H1 (cell line): ENCODE results near the gene RPL19. TPM values are rescaled to one million over a fixed set of nuclear protein-coding genes. Genes with fewer than 3 reads are reported as not detected.

Source experiments
- HDAC2 ChIP-seq, 2 experiments: fragments of 300-600 bp in 1 of 2; sonication (generic) in 1 of 2; IDR thresholded peaks; 2 replicates each; pipeline ENCODE4 v1.6.1; 2011 to 2012; ENCODE audit warnings: low read depth in 2 of 2, low read length in 2 of 2, mild to moderate bottlenecking in 2 of 2, moderate library complexity in 2 of 2, borderline replicate concordance in 1 of 2, inconsistent platforms in 1 of 2
- KDM1A ChIP-seq: fragments of 200-600, 300-600 bp; sonication (generic); IDR thresholded peaks from 2 replicates; pipeline ENCODE4 v1.7.1; 2016; ENCODE audit warnings: mild to moderate bottlenecking, low read length, borderline replicate concordance
- RNF2 ChIP-seq: fragments of 200-900, 300-1000 bp; sonication (generic); IDR thresholded peaks from 2 replicates; pipeline ENCODE4 v1.7.1; 2016; ENCODE audit warnings: borderline replicate concordance, low read depth, mild to moderate bottlenecking, antibody characterized with exemption, low read length; ENCODE audit not compliant: poor library complexity, severe bottlenecking; ENCODE audit errors: missing control alignments
- SAP30 ChIP-seq: fragments of 300-600 bp; sonication (generic); IDR thresholded peaks from 2 replicates; pipeline ENCODE4 v1.7.1; 2012; ENCODE audit warnings: low read length, moderate library complexity, mild to moderate bottlenecking, inconsistent platforms; ENCODE audit not compliant: insufficient read depth, insufficient replicate concordance
- polyA plus RNA-seq, 7 experiments: library from polyadenylated mRNA; depleted of rRNA in 3 of 7; stranded (reverse) in 5 of 7; unstranded in 2 of 7; fragments of >200 nt in 5 of 7; fragments of 200-250 nt in 2 of 7; gene quantifications; 1 replicate in 5 of 7; 2 replicates in 1 of 7; 4 replicates in 1 of 7; pipeline versions ENCODE4 v1.2.1 to v1.2.3, GENCODE V29; 2011 to 2013; ENCODE audit warnings: missing spikeins in 2 of 7, mixed read lengths in 2 of 7
- total RNA-seq: library from RNA; stranded (reverse); fragmentation: NEBNext Ultra II Directional; extraction: Animal tissue kit (Norgen Biotek cat#: 25700); gene quantifications from 2 replicates; pipeline ENCODE4 v1.2.1, GENCODE V29; 2021
- TF ChIP-seq, protein P1 (sequence below), 3 experiments: IDR thresholded peaks; 1 replicate in 2 of 3; 2 replicates in 1 of 3; pipeline versions ENCODE4 v1.5.1 to v1.6.1; 2011; ENCODE audit warnings: low read length in 3 of 3, mild to moderate bottlenecking in 3 of 3, inconsistent platforms in 2 of 3, low read depth in 1 of 3, moderate library complexity in 1 of 3; ENCODE audit not compliant: insufficient read depth in 1 of 3; ENCODE audit errors: control extremely low read depth in 1 of 3

The RPL19 gene
- total and polyA plus RNA-seq, 2 of the 8 experiments (the other 6 are each of a cell fraction or from before 2014, with no cell fraction given), result 2,108 to 2,182 TPM

- no peak for TF ChIP-seq RNF2
- no peak for TF ChIP-seq HDAC2 (IDR thresholded peaks at IDR 0.05; ENCODE audit: borderline replicate concordance in 1 of 2, low read depth in 2 of 2, low read length in 2 of 2)
- no peak for TF ChIP-seq KDM1A
- no peak for TF ChIP-seq SAP30
- TF ChIP-seq, protein P1, sequence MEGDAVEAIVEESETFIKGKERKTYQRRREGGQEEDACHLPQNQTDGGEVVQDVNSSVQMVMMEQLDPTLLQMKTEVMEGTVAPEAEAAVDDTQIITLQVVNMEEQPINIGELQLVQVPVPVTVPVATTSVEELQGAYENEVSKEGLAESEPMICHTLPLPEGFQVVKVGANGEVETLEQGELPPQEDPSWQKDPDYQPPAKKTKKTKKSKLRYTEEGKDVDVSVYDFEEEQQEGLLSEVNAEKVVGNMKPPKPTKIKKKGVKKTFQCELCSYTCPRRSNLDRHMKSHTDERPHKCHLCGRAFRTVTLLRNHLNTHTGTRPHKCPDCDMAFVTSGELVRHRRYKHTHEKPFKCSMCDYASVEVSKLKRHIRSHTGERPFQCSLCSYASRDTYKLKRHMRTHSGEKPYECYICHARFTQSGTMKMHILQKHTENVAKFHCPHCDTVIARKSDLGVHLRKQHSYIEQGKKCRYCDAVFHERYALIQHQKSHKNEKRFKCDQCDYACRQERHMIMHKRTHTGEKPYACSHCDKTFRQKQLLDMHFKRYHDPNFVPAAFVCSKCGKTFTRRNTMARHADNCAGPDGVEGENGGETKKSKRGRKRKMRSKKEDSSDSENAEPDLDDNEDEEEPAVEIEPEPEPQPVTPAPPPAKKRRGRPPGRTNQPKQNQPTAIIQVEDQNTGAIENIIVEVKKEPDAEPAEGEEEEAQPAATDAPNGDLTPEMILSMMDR (IDR thresholded peaks at IDR 0.05; ENCODE audit: control extremely low read depth in 1 of 3, insufficient read depth in 1 of 3, low read depth in 1 of 3, low read length in 3 of 3), result no peak
These were observed 18.8 kb downstream of the RPL19 start (continued) for GRCh38 chr17:39218906-39219305.
